ENCODE measurements around the gene GSE1.

GSE1 gene

GRCh38 chr16:85649411-85650134 is 36.5 kb downstream of the GSE1 start:
- no peaks in the 10 kb centered on the region for H3K27me3 ChIP-seq (ENCODE audit: low read depth, low read length)
- peaks cover 0 to 11% of the 10 kb centered on the region in 2 donors for H3K36me3 ChIP-seq (ENCODE audit: control insufficient read depth in 1 of 2, insufficient read depth in 2 of 2, low read length in 2 of 2)
- H3K4me1 ChIP-seq (ENCODE audit: control insufficient read depth in 1 of 2, insufficient read depth in 2 of 2, low read length in 2 of 2) = peaks cover 0 to 30% of the 10 kb centered on the region in 2 donors
- no peaks in the 10 kb centered on the region for H3K9me3 ChIP-seq (ENCODE audit: control insufficient read depth in 1 of 2, low read length in 2 of 2)
- no peak overlapping the region for H3K27ac ChIP-seq (ENCODE audit: low read length)
- no peak overlapping the region for H3K4me3 ChIP-seq (ENCODE audit: low read depth in 1 of 2, low read length in 2 of 2)

GRCh38 chr16:85650135-85650843 is 37.2 kb downstream of the GSE1 start:
- H3K4me3 ChIP-seq (ENCODE audit: low read depth in 1 of 2, low read length in 2 of 2) = no peak overlapping the region
- H3K36me3 ChIP-seq (ENCODE audit: control insufficient read depth in 1 of 2, insufficient read depth in 2 of 2, low read length in 2 of 2) = peaks cover 3 to 18% of the 10 kb centered on the region in 2 donors
- peaks cover 0 to 30% of the 10 kb centered on the region in 2 donors for H3K4me1 ChIP-seq (ENCODE audit: control insufficient read depth in 1 of 2, insufficient read depth in 2 of 2, low read length in 2 of 2)
- no peaks in the 10 kb centered on the region for H3K9me3 ChIP-seq (ENCODE audit: control insufficient read depth in 1 of 2, low read length in 2 of 2)
- H3K27ac ChIP-seq (ENCODE audit: low read length) = no peak overlapping the region
- no peaks in the 10 kb centered on the region for H3K27me3 ChIP-seq (ENCODE audit: low read depth, low read length)

- no peak overlapping the region for H3K27ac ChIP-seq (ENCODE audit: low read length)
- H3K36me3 ChIP-seq (ENCODE audit: control insufficient read depth in 1 of 2, insufficient read depth in 2 of 2, low read length in 2 of 2) = peaks cover 7 to 25% of the 10 kb centered on the region in 2 donors
- H3K4me3 ChIP-seq (ENCODE audit: low read depth in 1 of 2, low read length in 2 of 2) = no peak overlapping the region
Observed at GRCh38 chr16:85650844-85651628, 37.9 kb downstream of the GSE1 start.

GRCh38 chr16:85651629-85652430 is 38.7 kb downstream of the GSE1 start:
- peaks cover 15 to 30% of the 10 kb centered on the region in 2 donors for H3K36me3 ChIP-seq (ENCODE audit: control insufficient read depth in 1 of 2, insufficient read depth in 2 of 2, low read length in 2 of 2)
- H3K27ac ChIP-seq (ENCODE audit: low read length) = no peak overlapping the region
- H3K27me3 ChIP-seq (ENCODE audit: low read depth, low read length) = no peaks in the 10 kb centered on the region
- no peaks in the 10 kb centered on the region for H3K9me3 ChIP-seq (ENCODE audit: control insufficient read depth in 1 of 2, low read length in 2 of 2)
- no peak overlapping the region for H3K4me3 ChIP-seq (ENCODE audit: low read depth in 1 of 2, low read length in 2 of 2)
- peaks cover 0 to 30% of the 10 kb centered on the region in 2 donors for H3K4me1 ChIP-seq (ENCODE audit: control insufficient read depth in 1 of 2, insufficient read depth in 2 of 2, low read length in 2 of 2)

More at GRCh38 chr16:85650844-85651628, 37.9 kb downstream of the GSE1 start:
- no peaks in the 10 kb centered on the region for H3K9me3 ChIP-seq (ENCODE audit: control insufficient read depth in 1 of 2, low read length in 2 of 2)
- peaks cover 0 to 30% of the 10 kb centered on the region in 2 donors for H3K4me1 ChIP-seq (ENCODE audit: control insufficient read depth in 1 of 2, insufficient read depth in 2 of 2, low read length in 2 of 2)
- H3K27me3 ChIP-seq (ENCODE audit: low read depth, low read length) = no peaks in the 10 kb centered on the region

GRCh38 chr16:85652431-85653221 is 39.5 kb downstream of the GSE1 start:
- Histone ChIP-seq H3K27me3 (ENCODE audit: low read depth, low read length) (no peaks in the 10 kb centered on the region), H3K27ac (ENCODE audit: low read length) (peak overlapping the region; percentile 56), H3K4me1 (ENCODE audit: control insufficient read depth in 1 of 2, insufficient read depth in 2 of 2, low read length in 2 of 2) (peaks cover 0 to 30% of the 10 kb centered on the region in 2 donors), H3K9me3 (ENCODE audit: control insufficient read depth in 1 of 2, low read length in 2 of 2) (no peaks in the 10 kb centered on the region), H3K36me3 (ENCODE audit: control insufficient read depth in 1 of 2, insufficient read depth in 2 of 2, low read length in 2 of 2) (peaks cover 22 to 38% of the 10 kb centered on the region in 2 donors), H3K4me3 (ENCODE audit: low read depth in 1 of 2, low read length in 2 of 2) (peak overlapping the region in 1 of 2 donors; percentile 40)

- no peaks in the 10 kb centered on the region for H3K27me3 ChIP-seq (ENCODE audit: low read depth, low read length)
- H3K4me3 ChIP-seq (ENCODE audit: low read depth in 1 of 2, low read length in 2 of 2) = no peak overlapping the region
- H3K36me3 ChIP-seq (ENCODE audit: control insufficient read depth in 1 of 2, insufficient read depth in 2 of 2, low read length in 2 of 2) = peaks cover 30 to 46% of the 10 kb centered on the region in 2 donors
Observed at GRCh38 chr16:85653290-85653891, 40.3 kb downstream of the GSE1 start.

GRCh38 chr16:85654251-85655095 is 41.4 kb downstream of the GSE1 start:
- Histone ChIP-seq H3K4me1 (ENCODE audit: control insufficient read depth in 1 of 2, insufficient read depth in 2 of 2, low read length in 2 of 2) (peaks cover 0 to 30% of the 10 kb centered on the region in 2 donors), H3K36me3 (ENCODE audit: control insufficient read depth in 1 of 2, insufficient read depth in 2 of 2, low read length in 2 of 2) (peaks cover 36 to 56% of the 10 kb centered on the region in 2 donors), H3K4me3 (ENCODE audit: low read depth in 1 of 2, low read length in 2 of 2) (no peak overlapping the region), H3K27ac (ENCODE audit: low read length) (no peak overlapping the region), H3K9me3 (ENCODE audit: control insufficient read depth in 1 of 2, low read length in 2 of 2) (no peaks in the 10 kb centered on the region), H3K27me3 (ENCODE audit: low read depth, low read length) (no peaks in the 10 kb centered on the region)

More at GRCh38 chr16:85653290-85653891, 40.3 kb downstream of the GSE1 start:
- H3K27ac ChIP-seq (ENCODE audit: low read length) = peak overlapping the region; percentile 23
- H3K9me3 ChIP-seq (ENCODE audit: control insufficient read depth in 1 of 2, low read length in 2 of 2) = no peaks in the 10 kb centered on the region
- peaks cover 0 to 30% of the 10 kb centered on the region in 2 donors for H3K4me1 ChIP-seq (ENCODE audit: control insufficient read depth in 1 of 2, insufficient read depth in 2 of 2, low read length in 2 of 2)

- Histone ChIP-seq H3K36me3 (ENCODE audit: control insufficient read depth in 1 of 2, insufficient read depth in 2 of 2, low read length in 2 of 2) (peaks cover 36 to 53% of the 10 kb centered on the region in 2 donors), H3K4me1 (ENCODE audit: control insufficient read depth in 1 of 2, insufficient read depth in 2 of 2, low read length in 2 of 2) (peaks cover 0 to 34% of the 10 kb centered on the region in 2 donors), H3K27me3 (ENCODE audit: low read depth, low read length) (no peaks in the 10 kb centered on the region), H3K9me3 (ENCODE audit: control insufficient read depth in 1 of 2, low read length in 2 of 2) (no peaks in the 10 kb centered on the region), H3K27ac (ENCODE audit: low read length) (no peak overlapping the region), H3K4me3 (ENCODE audit: low read depth in 1 of 2, low read length in 2 of 2) (no peak overlapping the region)
Observed at GRCh38 chr16:85655216-85656129, 42.4 kb downstream of the GSE1 start.

Data from muscle layer of duodenum (tissue), 2 donors.